Stromal cell of bone marrow (primary cell): ENCODE data around the gene MYRFL.
"Not testable (repeated sequence)": the region's sequence is repeated elsewhere in the genome, so short reads cannot be mapped to it uniquely, and the experiment has no call there.

Experiments
- DNase-seq: peaks from one replicate; pipeline ENCODE4 v3.0.0-alpha.2; 2012; ENCODE audit warnings: low read depth

Gene MYRFL

GRCh38 chr12:69824966-69825560, at the start of gene MYRFL:
MYRFL (plus strand) TSS chr12:69825227; CDS start chr12:69825518, 291 bp downstream.
- DNase-seq = no peak

DNA sequence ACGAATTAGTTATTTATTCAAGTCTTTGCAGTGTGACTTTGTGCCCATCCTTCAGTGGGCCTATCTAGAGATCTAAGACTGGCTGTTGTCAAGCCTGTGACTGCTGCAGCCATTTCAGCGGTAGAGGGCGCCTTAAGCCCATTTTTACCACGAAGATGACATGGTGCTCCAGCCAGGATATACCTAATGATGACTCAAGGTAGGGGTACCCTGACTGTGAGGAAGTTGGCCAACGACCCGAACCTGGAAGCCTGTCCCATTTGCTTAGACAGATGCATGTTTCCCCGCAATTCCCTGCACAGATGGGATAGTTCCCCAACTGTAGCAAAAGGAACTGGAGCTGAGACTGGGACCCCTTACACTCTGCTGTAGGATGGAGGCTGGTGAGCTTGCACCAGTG, 45.1 kb upstream of the MYRFL start:
- DNase-seq = peak; percentile 11

DNA sequence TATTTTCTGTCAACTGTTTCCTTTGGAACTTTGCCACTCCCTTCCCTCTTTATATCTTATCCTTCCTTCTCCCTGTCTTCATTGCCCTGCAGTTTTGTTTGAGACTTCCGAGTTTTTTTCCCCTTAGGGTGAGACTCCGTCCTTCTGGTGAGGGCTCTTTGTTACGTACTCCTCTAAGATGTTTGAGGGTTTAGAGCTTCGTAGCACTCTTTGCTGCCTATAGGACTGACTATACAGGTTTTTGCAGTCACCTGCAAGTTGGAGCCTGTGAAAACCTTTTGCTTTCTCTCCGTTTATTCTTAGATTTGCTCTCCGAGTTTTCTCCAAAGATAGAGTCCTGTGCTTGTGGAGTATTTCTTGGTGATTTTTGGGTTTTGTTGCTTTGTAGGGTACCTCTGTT, 41.7 kb upstream of the MYRFL start:
- no peak for DNase-seq

GRCh38 chr12:69789351-69789750, 35.7 kb upstream of the MYRFL start:
- DNase-seq = no peak

DNA sequence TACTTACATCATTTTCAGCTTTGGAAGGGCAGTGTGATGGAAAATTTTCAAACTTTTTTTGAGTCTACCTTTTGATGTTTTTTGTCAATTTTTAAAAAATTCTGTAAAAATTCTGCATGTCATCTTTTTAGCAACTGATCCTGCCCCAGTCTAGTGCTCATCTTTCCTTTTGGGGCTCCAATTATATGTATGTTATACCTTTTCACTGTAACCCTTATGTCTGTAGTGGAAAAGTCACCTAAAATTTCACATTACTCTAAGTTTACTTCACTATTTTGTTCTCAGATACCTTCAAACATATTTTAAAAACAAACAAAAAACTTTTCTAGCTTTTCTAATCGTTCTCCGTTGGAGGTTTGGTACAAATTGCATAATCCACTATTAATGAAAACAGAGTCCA, 32.5 kb upstream of the MYRFL start:
- no peak for DNase-seq

DNA sequence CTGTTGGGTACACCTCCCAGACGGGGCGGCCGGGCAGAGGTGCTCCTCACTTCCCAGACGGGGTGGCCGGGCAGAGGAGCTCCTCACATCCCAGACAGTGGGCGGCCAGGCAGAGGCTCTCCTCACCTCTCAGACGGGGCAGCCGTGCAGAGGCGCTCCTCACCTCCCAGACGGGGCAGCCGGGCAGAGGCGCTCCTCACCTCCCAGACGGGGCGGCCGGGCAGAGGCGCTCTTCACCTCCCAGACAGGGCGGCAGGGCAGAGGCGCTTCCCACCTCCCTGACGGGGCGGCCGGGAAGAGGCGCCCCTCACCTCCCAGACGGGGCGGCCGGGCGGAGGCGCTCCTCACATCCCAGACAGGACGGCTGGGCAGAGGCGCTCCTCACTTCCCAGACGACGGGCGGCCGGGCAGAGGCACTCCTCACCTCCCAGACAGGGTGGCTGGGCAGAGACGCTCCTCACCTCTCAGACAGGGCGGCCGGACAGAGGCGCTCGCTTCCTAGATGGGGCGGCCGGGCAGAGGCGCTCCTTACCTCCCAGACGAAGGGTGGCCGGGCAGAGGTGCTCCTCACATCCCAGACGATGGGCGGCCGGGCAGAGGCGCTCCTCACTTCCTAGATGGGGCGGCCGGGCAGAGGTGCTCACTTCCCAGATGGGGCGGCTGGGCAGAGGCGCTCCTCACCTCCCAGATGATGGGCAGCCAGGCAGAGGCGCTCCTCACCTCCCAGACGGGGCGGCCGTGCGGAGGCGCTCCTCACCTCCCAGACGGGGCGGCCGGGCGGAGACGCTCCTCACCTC, 17.7 kb upstream of the MYRFL start:
- DNase-seq = not testable (repeated sequence)

DNA sequence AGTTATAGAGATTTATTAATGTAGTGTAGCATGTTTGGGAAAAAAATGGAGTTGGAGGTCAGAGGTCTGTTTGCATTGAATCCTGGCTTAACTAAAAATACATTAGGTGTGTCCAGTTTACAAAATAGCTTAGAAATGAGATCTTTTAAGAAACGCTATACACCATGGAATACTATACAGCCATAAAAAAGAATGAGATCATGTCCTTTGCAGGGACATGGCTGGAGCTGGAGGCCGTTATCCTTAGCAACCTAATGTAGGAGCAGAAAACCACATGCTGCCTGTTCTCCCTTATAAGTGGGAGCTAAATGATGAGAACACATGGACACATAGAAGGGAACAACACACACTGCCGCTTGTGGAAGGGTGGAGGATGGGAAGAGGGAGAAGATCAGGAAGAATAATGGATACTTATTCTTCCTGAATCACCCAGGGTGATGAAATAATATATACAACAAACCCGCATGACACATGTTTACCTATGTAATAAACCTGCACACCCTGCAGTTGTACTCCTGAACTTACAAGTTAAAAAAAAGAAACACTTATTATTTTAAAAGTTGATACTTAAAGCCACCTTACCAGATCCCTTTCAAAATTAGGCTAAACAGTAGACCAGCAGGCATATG, 14.0 kb upstream of the MYRFL start:
- DNase-seq = no peak

GRCh38 chr12:69816082-69816481, 8.9 kb upstream of the MYRFL start:
- DNase-seq = no peak

GRCh38 chr12:69821032-69821455, 4.0 kb upstream of the MYRFL start:
- no peak for DNase-seq

DNA sequence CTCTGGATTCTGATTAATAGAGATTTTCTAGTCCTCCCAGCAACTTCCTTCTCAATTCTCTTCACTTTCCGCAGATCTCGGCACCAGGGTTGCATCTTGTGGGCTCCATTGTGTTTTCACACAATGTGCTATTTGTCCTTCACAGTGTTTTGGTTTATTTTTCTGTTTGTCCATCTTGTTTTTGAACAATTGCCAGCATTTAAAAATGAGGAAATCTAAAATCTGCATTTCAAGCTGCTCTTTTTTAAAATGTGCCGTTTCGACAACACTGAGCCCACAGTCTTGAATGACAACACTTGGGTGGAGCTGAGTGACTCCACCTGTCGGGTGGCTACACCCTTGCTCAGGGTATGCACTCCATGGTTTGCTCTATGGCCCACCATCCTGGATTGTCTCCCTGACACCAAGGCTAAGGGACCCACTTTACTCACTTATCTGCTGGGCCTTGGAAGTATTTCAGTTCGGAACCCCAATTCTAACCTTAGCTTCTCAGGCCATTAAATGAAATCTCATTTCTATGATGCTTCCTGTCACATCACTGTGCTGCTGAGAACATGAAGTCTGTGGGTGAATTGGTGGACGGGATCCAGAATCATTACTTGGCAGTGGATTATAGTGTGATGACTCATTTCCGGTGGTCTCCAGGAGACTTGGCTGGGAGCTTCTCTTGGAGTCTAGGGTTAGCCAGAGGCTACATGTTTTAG, 3.4 kb upstream of the MYRFL start:
- no peak for DNase-seq

GRCh38 chr12:69822201-69822860, 2.7 kb upstream of the MYRFL start:
- no peak for DNase-seq

DNA sequence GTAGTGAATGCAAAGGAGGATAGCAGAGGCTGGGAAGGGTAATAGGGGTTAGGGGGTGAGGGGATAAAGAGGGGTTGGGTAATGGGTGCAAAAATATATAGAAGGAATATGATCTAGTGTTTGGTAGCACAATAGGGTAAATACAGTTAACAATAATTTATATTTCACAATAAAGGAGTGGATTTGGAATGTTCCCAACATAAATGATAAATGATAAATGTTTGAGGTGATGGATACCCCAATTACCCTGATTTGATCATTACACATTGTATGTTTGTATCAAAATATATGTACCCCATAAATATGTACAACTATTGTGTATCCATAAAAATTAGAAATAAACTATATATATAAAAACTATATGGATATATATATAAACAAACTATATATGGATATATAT, 999 bp upstream of the MYRFL start:
- no peak for DNase-seq

DNA sequence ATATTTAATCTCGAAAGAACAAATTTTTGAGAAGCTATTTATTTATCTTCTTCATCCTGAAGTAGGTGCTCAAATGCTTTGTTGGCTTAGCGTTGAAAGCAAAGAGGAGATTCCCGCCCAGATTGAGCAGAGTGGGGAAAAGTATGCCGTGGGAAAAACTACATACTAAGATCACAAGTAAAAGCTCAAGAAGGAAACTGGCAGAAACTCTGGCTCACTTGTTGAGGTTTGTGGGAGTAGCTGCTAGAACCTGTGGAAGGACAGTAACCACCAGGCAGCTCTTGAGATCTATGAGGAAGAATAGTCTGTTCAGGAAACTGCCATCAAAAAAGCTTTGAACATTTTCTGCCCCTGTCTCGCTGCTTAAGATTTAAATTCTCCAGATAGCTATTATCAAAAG, 3.9 kb downstream of the MYRFL start:
- no peak for DNase-seq

GRCh38 chr12:69833696-69834095, 8.7 kb downstream of the MYRFL start:
- no peak for DNase-seq

DNA sequence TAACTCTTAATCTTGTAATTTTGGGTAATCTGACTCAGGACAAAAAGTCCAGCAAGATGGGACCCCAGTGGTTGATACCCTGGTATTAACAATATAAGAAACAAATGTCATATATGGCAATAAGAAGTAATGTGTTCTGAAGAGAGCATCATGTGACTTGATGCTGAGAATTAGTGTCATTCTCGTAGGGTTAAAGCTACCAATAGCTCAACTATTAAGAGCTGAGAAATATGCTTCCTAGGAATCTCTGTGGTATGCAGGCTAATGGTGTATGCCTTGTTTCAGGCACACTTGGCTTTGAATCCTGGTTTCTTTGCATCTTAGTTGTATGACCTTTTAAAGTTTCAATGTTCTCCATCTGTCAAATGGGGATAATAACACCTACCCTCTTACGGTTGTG, 9.1 kb downstream of the MYRFL start:
- no peak for DNase-seq

DNA sequence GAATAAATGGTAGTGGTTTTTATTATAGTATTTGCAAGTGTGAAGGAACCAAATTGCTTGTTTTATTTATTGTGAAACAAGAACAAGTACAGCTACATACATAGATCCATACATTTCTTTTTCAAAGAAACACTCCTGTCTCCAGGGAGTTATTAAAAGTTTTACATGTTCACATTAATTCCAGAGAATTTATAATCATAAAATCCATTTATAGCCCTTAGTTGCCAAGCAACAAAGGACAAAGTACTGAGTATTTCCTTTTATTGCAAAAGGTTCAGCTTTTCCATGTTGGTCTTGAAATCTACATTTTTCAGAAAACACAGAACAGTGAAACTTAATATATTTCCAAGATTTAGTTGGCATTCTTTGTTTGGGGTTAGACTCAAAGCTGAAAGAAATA, 9.5 kb downstream of the MYRFL start:
- no peak for DNase-seq

DNA sequence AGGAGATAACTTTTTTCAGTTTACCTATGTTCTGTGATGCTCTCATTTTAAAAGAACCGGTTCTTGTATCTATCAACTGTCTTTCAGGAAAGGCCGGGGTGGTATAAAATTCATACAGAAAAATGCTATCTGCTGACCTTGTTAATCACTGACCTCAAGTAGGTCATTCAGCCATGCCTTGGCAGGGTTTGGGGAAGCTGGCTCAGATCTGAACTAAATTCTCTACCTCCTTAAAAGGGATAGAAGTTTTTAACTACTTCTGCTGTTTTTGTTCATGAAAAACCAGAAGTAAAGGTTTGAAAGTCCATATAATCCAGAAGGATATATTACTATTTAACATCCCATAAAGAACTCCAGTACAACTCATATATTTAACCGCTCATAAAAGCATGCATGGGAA, 10.1 kb downstream of the MYRFL start:
- DNase-seq = no peak

DNA sequence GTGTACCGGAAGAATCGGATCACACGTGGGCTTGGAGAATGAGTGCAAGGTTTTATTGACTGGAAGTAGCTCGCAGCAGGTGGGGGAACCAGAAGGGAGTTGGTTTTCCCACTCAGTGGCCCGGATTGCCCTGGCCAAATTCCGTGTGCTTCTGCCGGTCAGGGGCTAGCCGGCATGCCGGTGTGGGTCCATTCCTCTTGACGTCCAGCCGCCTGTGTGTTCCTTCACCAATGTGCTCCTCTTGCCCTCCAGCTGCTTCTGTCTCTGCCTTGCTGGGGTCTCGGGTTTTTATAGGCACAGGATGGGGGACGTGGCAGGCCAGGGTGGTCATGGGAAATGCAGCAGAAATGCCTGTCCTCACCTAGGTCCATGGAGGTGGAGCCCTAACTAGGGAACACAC, 11.0 kb downstream of the MYRFL start:
- DNase-seq = no peak

GRCh38 chr12:69837191-69837590, 12.2 kb downstream of the MYRFL start:
- no peak for DNase-seq

DNA sequence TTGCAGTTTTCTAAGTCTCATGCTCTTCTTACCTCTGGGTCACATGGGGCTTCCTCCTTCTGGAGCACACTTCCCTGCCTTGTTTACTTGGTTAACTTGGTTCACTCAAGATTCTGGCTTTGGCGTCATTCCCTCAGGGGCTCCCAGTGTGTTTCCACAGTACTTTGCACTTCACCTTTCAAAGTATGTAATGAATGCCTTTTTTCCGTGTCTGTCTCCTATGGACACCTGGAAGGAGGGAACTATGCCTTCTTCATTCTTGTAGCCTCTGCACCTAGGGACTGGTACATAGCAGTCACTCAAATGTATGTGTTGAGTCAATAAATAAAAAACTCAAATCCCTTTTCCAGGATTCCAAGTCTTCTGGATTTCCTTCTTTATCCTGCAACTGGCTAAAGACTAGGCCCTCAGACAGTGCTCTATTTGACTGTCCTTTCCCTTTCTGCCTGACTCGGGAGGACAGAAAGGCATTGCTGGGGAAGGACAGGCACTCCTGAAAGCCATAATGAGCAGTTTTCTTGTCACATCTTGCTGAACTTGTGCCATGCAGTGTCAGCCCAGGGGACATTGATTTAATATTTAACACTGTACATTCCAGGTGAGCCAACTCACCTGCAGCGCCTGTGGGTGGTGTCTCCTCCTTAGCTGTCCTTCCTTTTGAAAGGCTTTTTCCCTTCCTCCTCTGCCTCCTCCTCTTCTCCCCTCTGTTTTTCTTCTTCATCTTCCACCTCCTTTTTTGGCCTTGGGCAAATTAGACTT, 12.8 kb downstream of the MYRFL start:
- no peak for DNase-seq

- DNase-seq = no peak
Observed at GRCh38 chr12:69840727-69841126, 15.7 kb downstream of the MYRFL start.
